Left lung (tissue), 10 donors: Measurements from ENCODE around the gene KCTD3. TPM values are rescaled to one million over a fixed set of nuclear protein-coding genes. Genes with fewer than 3 reads are reported as not detected.

Source experiments
- ATAC-seq: fragments of 200-7000 bp; cut with Tn5 transposase; one replicate; pipeline ENCODE4 v1.9.1; 2020; ENCODE audit warnings: moderate library complexity
- DNase-seq, 4 donors: peaks; one replicate each; pipeline ENCODE4 v3.0.0-alpha.2; 2013 to 2020
- H3K27ac ChIP-seq, 2 donors: fragments of 200-600 bp; sonication (generic) in 1 of 2; one replicate each; pipeline versions ENCODE4 v1.5.0 to v1.8.0; 2020 to 2021
- H3K27me3 ChIP-seq, 2 donors: fragments of 200-600 bp; sonication (generic) in 1 of 2; one replicate each; pipeline versions ENCODE4 v1.5.0 to v1.8.0; 2020 to 2021
- H3K36me3 ChIP-seq, 2 donors: fragments of 200-600 bp; sonication (generic) in 1 of 2; one replicate each; pipeline versions ENCODE4 v1.5.0 to v1.8.0; 2020 to 2021
- H3K4me1 ChIP-seq, 2 donors: fragments of 200-600 bp; one replicate each; pipeline ENCODE4 v1.8.0; 2021
- H3K4me3 ChIP-seq, 2 donors: fragments of 200-600 bp; sonication (generic) in 1 of 2; one replicate each; pipeline versions ENCODE4 v1.5.0 to v1.8.0; 2020 to 2021; ENCODE audit warnings: mild to moderate bottlenecking in 1 of 2
- H3K9me3 ChIP-seq, 2 donors: fragments of 200-600 bp; sonication (generic) in 1 of 2; one replicate each; pipeline versions ENCODE4 v1.5.0 to v1.8.0; 2020 to 2021
- CTCF ChIP-seq, 2 donors: fragments of 200-600 bp; sonication (generic) in 1 of 2; IDR thresholded peaks; one replicate each; pipeline versions ENCODE4 v1.5.0 to v1.8.0; 2021; ENCODE audit warnings: antibody characterized with exemption in 2 of 2
- intact Hi-C, 2 donors: fragments of 100-400 bp; cut with DNase I; formaldehyde crosslinking; loops; one replicate each; pipeline versions ENCODE4 v1.11.2 to v1.14.2; 2022
- polyA plus RNA-seq, 6 donors: library from polyadenylated mRNA; unstranded; fragments of 120-200 nt; gene quantifications; one replicate each; pipeline ENCODE4 v1.2.1, GENCODE V29; 2013; ENCODE audit not compliant: insufficient read length in 6 of 6
- total RNA-seq, 2 donors: library from RNA; stranded (reverse); fragmentation: NEBNext Ultra II Directional; extraction: Animal tissue kit (Norgen Biotek cat#: 25700); gene quantifications; one replicate each; pipeline ENCODE4 v1.2.1, GENCODE V29; 2021
- donor health status: DM: no; HTN: yes; CAD: no.
- donor health status: DM: no; HTN: no; CAD: no.

Gene KCTD3
- total and polyA plus RNA-seq, 8 donors, result 19.8 to 81.2 (median 68.9) TPM

- H3K9me3 ChIP-seq, result peaks cover 0 to 9% of the 10 kb centered on the region in 2 donors
- ATAC-seq (no peak), DNase-seq (no peak)
- H3K4me3 ChIP-seq, result no peak overlapping the region
- no peak overlapping the region for H3K27ac ChIP-seq
- no peaks in the 10 kb centered on the region for H3K27me3 ChIP-seq
- H3K36me3 ChIP-seq, result peaks cover 0 to 39% of the 10 kb centered on the region in 2 donors
- TF ChIP-seq CTCF (IDR thresholded peaks at IDR 0.05), result no peak
- intact Hi-C loops, result no loop called here
- H3K4me1 ChIP-seq, result no peaks in the 10 kb centered on the region
These were observed 14.8 kb downstream of the KCTD3 start for GRCh38 chr1:215581896-215582295.

GRCh38 chr1:215583185-215583749, 16.2 kb downstream of the KCTD3 start:
- no peaks in the 10 kb centered on the region for H3K4me1 ChIP-seq
- TF ChIP-seq CTCF (IDR thresholded peaks at IDR 0.05), result no peak
- no peak overlapping the region for H3K4me3 ChIP-seq
- intact Hi-C loops, result no loop called here
- DNase-seq (no peak), ATAC-seq (peak; percentile 65)
- no peak overlapping the region for H3K27ac ChIP-seq
- H3K36me3 ChIP-seq, result peaks cover 0 to 34% of the 10 kb centered on the region in 2 donors
- peaks cover 0 to 9% of the 10 kb centered on the region in 2 donors for H3K9me3 ChIP-seq
- no peaks in the 10 kb centered on the region for H3K27me3 ChIP-seq

GRCh38 chr1:215584389-215584788, 17.3 kb downstream of the KCTD3 start:
- ATAC-seq, result no peak
- DNase-seq, result no peak
- peaks cover 0 to 25% of the 10 kb centered on the region in 2 donors for H3K36me3 ChIP-seq

GRCh38 chr1:215589650-215590435, 22.7 kb downstream of the KCTD3 start:
- H3K36me3 ChIP-seq, result peaks cover 0 to 8% of the 10 kb centered on the region in 2 donors
- intact Hi-C loops, result no loop called here
- no peak overlapping the region for H3K27ac ChIP-seq
- H3K9me3 ChIP-seq, result peaks cover 0 to 4% of the 10 kb centered on the region in 2 donors
- DNase-seq (no peak), ATAC-seq (no peak)
- no peaks in the 10 kb centered on the region for H3K27me3 ChIP-seq
- H3K4me3 ChIP-seq, result no peak overlapping the region
- peaks cover 0 to 2% of the 10 kb centered on the region in 2 donors for H3K4me1 ChIP-seq
- TF ChIP-seq CTCF (IDR thresholded peaks at IDR 0.05), result no peak

More at GRCh38 chr1:215584389-215584788, 17.3 kb downstream of the KCTD3 start:
- no peak for TF ChIP-seq CTCF (IDR thresholded peaks at IDR 0.05)
- no peak overlapping the region for H3K27ac ChIP-seq
- no peaks in the 10 kb centered on the region for H3K4me1 ChIP-seq
- no peak overlapping the region for H3K4me3 ChIP-seq
- peaks cover 0 to 9% of the 10 kb centered on the region in 2 donors for H3K9me3 ChIP-seq
- H3K27me3 ChIP-seq, result no peaks in the 10 kb centered on the region
- intact Hi-C loops, result no loop called here

- Histone ChIP-seq H3K36me3 (peaks cover 0 to 8% of the 10 kb centered on the region in 2 donors), H3K9me3 (no peaks in the 10 kb centered on the region), H3K4me3 (no peak overlapping the region), H3K27ac (no peak overlapping the region), H3K4me1 (peaks cover 0 to 5% of the 10 kb centered on the region in 2 donors), H3K27me3 (no peaks in the 10 kb centered on the region)
- intact Hi-C loops, result no loop called here
- DNase-seq, result no peak
- ATAC-seq, result no peak
- no peak for TF ChIP-seq CTCF (IDR thresholded peaks at IDR 0.05)
These were observed 23.8 kb downstream of the KCTD3 start for GRCh38 chr1:215590779-215591491.
